Measurements from ENCODE around the gene VPS50.

DNA sequence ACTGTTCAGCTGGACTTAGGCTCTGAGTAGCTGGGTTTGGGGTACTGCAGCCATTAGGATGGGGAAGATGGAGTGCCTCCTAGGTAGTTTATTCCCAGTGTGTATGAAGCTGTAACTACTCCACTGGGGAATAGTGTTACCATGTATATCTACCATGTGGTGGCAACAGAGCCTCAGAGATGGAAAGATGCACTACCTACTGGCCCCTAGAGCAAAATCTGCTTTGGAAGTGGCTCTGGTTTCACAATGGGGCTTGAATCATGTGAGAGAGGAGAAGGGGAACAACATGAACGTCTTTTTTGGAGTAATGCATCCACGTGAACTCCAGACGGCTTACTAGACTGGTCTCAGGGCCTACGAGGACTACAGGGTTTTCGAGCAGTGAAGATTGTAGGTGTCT lies 175.1 kb downstream of the VPS50 start:
- TF ChIP-seq, protein P1, sequence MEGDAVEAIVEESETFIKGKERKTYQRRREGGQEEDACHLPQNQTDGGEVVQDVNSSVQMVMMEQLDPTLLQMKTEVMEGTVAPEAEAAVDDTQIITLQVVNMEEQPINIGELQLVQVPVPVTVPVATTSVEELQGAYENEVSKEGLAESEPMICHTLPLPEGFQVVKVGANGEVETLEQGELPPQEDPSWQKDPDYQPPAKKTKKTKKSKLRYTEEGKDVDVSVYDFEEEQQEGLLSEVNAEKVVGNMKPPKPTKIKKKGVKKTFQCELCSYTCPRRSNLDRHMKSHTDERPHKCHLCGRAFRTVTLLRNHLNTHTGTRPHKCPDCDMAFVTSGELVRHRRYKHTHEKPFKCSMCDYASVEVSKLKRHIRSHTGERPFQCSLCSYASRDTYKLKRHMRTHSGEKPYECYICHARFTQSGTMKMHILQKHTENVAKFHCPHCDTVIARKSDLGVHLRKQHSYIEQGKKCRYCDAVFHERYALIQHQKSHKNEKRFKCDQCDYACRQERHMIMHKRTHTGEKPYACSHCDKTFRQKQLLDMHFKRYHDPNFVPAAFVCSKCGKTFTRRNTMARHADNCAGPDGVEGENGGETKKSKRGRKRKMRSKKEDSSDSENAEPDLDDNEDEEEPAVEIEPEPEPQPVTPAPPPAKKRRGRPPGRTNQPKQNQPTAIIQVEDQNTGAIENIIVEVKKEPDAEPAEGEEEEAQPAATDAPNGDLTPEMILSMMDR (IDR thresholded peaks at IDR 0.05) = no peak
- TF ChIP-seq POLR2AphosphoS5 (IDR thresholded peaks at IDR 0.05) (no peak), POLR2A (IDR thresholded peaks at IDR 0.05) (no peak)

All from breast epithelium (tissue), 3 donors.